Measurements from ENCODE around the gene METTL23. TPM values are rescaled to one million over a fixed set of nuclear protein-coding genes. Genes with fewer than 3 reads are reported as not detected.

Gene METTL23
- total and polyA plus RNA-seq, 2 experiments from 2014 or later, result 41.6 to 55.9 TPM

GRCh38 chr17:76747716-76748363 is 21.2 kb downstream of the METTL23 start:
- no peak overlapping the region for H3K4me3 ChIP-seq
- ATAC-seq, result no peak
- no peak for DNase-seq (ENCODE audit: low spot score)
- H3K4me2 ChIP-seq, result no peak overlapping the region
- H3K27ac ChIP-seq (ENCODE audit: low read depth), result no peak overlapping the region
- no peaks in the 10 kb centered on the region for H4K20me1 ChIP-seq (replicated peaks; ENCODE audit: insufficient read depth)
- no peaks in the 10 kb centered on the region for H3K9me3 Mint-ChIP-seq
- peaks cover 34% of the 10 kb centered on the region for H3K36me3 Mint-ChIP-seq (ENCODE audit: low read depth)
- no peaks in the 10 kb centered on the region for H3F3A ChIP-seq (replicated peaks; ENCODE audit: low read depth)
- no peaks in the 10 kb centered on the region for H3K4me1 ChIP-seq (ENCODE audit: insufficient read depth)
- H3K27me3 Mint-ChIP-seq (ENCODE audit: insufficient read depth, low read depth, poor library complexity), result peaks cover 3% of the 10 kb centered on the region
- no peaks in the 10 kb centered on the region for H3K27me3 ChIP-seq (ENCODE audit: insufficient read depth)
- H3K79me2 ChIP-seq (replicated peaks; ENCODE audit: insufficient read depth), result no peaks in the 10 kb centered on the region
- 0 out of 2 replicates have a peak, but pooled peaks cover 5% of the 10 kb centered on the region for H3K36me3 ChIP-seq (ENCODE audit: insufficient read depth)
- no peak overlapping the region for H3K27ac Mint-ChIP-seq
- no peaks in the 10 kb centered on the region for H3K4me1 Mint-ChIP-seq
- no peak for TF ChIP-seq ZNF462 (CRISPR knock-in tag; IDR thresholded peaks at IDR 0.05)
- no peak for TF ChIP-seq JUNB (IDR thresholded peaks at IDR 0.05; ENCODE audit: unreplicated experiment)
- no peak for TF ChIP-seq CREB1 (CRISPR knock-in tag; IDR thresholded peaks at IDR 0.05; ENCODE audit: low read depth)
- TF ChIP-seq POLR2AphosphoS5 (IDR thresholded peaks at IDR 0.05; ENCODE audit: low read depth), result no peak
- no peak for TF ChIP-seq NANOG (IDR thresholded peaks at IDR 0.05; ENCODE audit: borderline replicate concordance)
- no peak for TF ChIP-seq EZH2 (IDR thresholded peaks at IDR 0.05; ENCODE audit: low read depth, unreplicated experiment)
- no peak for TF ChIP-seq ETS1 (IDR thresholded peaks at IDR 0.05)
- TF ChIP-seq STAT1 (IDR thresholded peaks at IDR 0.05; ENCODE audit: unreplicated experiment), result no peak
- no peak for TF ChIP-seq EZH2phosphoT487 (IDR thresholded peaks at IDR 0.05; ENCODE audit: unreplicated experiment)
- no peak overlapping the region for H3K4me3 Mint-ChIP-seq
- no peaks in the 10 kb centered on the region for H3K9me2 ChIP-seq (ENCODE audit: insufficient read depth)
- no peak overlapping the region for H2AFZ ChIP-seq

Measured in GM23338 (cell line).